ENCODE data around the gene IL15RA.
"Not testable (repeated sequence)": the region's sequence is repeated elsewhere in the genome, so short reads cannot be mapped to it uniquely, and the experiment has no call there.

Gene IL15RA

GRCh38 chr10:5968681-5969453 lies 8.5 kb downstream of the IL15RA start:
- no peak for DNase-seq (ENCODE audit: low read depth in 2 of 2)

- no peak for DNase-seq (ENCODE audit: low read depth in 2 of 2)
Observed at GRCh38 chr10:5968037-5968680, 9.2 kb downstream of the IL15RA start.

GRCh38 chr10:5965266-5965665 lies 12.1 kb downstream of the IL15RA start:
- no peak for DNase-seq (ENCODE audit: low read depth in 2 of 2)

- no peak for DNase-seq (ENCODE audit: low read depth in 2 of 2)
Observed at GRCh38 chr10:5964736-5965135, 12.6 kb downstream of the IL15RA start.

- no peak for DNase-seq (ENCODE audit: low read depth in 2 of 2)
Observed at GRCh38 chr10:5963591-5963990, 13.8 kb downstream of the IL15RA start.

GRCh38 chr10:5963071-5963470 lies 14.3 kb downstream of the IL15RA start:
- no peak for DNase-seq (ENCODE audit: low read depth in 2 of 2)

- not testable (repeated sequence) for DNase-seq (ENCODE audit: low read depth in 2 of 2)
Observed at GRCh38 chr10:5962358-5962940, 14.9 kb downstream of the IL15RA start.

GRCh38 chr10:5961405-5962100 lies 15.8 kb downstream of the IL15RA start:
- DNase-seq (ENCODE audit: low read depth in 2 of 2) = no peak

GRCh38 chr10:5960973-5961275 lies 16.4 kb downstream of the IL15RA start:
- not testable (repeated sequence) for DNase-seq (ENCODE audit: low read depth in 2 of 2)

GRCh38 chr10:5960070-5960972 lies 17.0 kb downstream of the IL15RA start:
- no peak for DNase-seq (ENCODE audit: low read depth in 2 of 2)

- DNase-seq (ENCODE audit: low read depth in 2 of 2) = no peak
Observed at GRCh38 chr10:5959581-5960069, 17.7 kb downstream of the IL15RA start.

- DNase-seq (ENCODE audit: low read depth in 2 of 2) = no peak
Observed at GRCh38 chr10:5959142-5959541, 18.2 kb downstream of the IL15RA start.

- DNase-seq (ENCODE audit: low read depth in 2 of 2) = no peak
Observed at GRCh38 chr10:5958675-5959074, 18.7 kb downstream of the IL15RA start.

GRCh38 chr10:5958077-5958476 lies 19.3 kb downstream of the IL15RA start:
- DNase-seq (ENCODE audit: low read depth in 2 of 2) = no peak

GRCh38 chr10:5956146-5956936 lies 21.0 kb downstream of the IL15RA start:
- no peak for DNase-seq (ENCODE audit: low read depth in 2 of 2)

GRCh38 chr10:5953676-5954075 lies 23.7 kb downstream of the IL15RA start:
- no peak for DNase-seq (ENCODE audit: low read depth in 2 of 2)

GRCh38 chr10:5952731-5953385 lies 24.5 kb downstream of the IL15RA start:
- no peak for DNase-seq (ENCODE audit: low read depth in 2 of 2)

GRCh38 chr10:5951721-5952407 lies 25.5 kb downstream of the IL15RA start:
- no peak for DNase-seq (ENCODE audit: low read depth in 2 of 2)

GRCh38 chr10:5951167-5951711 lies 26.1 kb downstream of the IL15RA start:
- DNase-seq (ENCODE audit: low read depth in 2 of 2) = no peak

Measured in stimulated activated CD4-positive, alpha-beta T cell treated with anti-CD3 and anti-CD28 coated beads, Interleukin-4, amount 100 ng/mL, for 48 hours (primary cell).